Left renal pelvis (tissue), 4 donors: ENCODE data around the gene SUPT20HL1. TPM values are rescaled to one million over a fixed set of nuclear protein-coding genes. Genes with fewer than 3 reads are reported as not detected.
"Not testable (repeated sequence)": the region's sequence is repeated elsewhere in the genome, so short reads cannot be mapped to it uniquely, and the experiment has no call there.

Experiments used
- DNase-seq, 4 donors: peaks; one replicate each; pipeline ENCODE4 v3.0.0-alpha.2; 2013; ENCODE audit warnings: low read depth in 4 of 4, low spot score in 3 of 4
- polyA plus RNA-seq, 4 donors: library from polyadenylated mRNA; unstranded; fragments of 120-200 nt; gene quantifications; one replicate each; pipeline ENCODE4 v1.2.1, GENCODE V29; 2013; ENCODE audit not compliant: insufficient read length in 4 of 4

SUPT20HL1 gene
- not detected for polyA plus RNA-seq

GRCh38 chrX:24360272-24360671, at the start of gene SUPT20HL1:
Gene SUPT20HL1 (plus strand): TSS chrX:24360639. CDS start chrX:24362761, 2,122 bp downstream.
- DNase-seq, result no peak

- DNase-seq, result not testable (repeated sequence)
Observed at GRCh38 chrX:24310916-24311315, 49.5 kb upstream of the SUPT20HL1 start.

GRCh38 chrX:24311507-24312248, 48.8 kb upstream of the SUPT20HL1 start:
- not testable (repeated sequence) for DNase-seq

- not testable (repeated sequence) for DNase-seq
Observed at GRCh38 chrX:24312249-24312607, 48.2 kb upstream of the SUPT20HL1 start.

GRCh38 chrX:24314019-24314635, 46.3 kb upstream of the SUPT20HL1 start, which contains the start of gene SUPT20HL2:
Gene SUPT20HL2 (minus strand): TSS chrX:24314069. CDS start chrX:24313315, 754 bp downstream.
- no peak for DNase-seq

GRCh38 chrX:24316111-24316510, 44.3 kb upstream of the SUPT20HL1 start:
- no peak for DNase-seq

GRCh38 chrX:24317567-24317966, 42.9 kb upstream of the SUPT20HL1 start:
- no peak for DNase-seq

- no peak for DNase-seq
Observed at GRCh38 chrX:24321741-24322395, 38.6 kb upstream of the SUPT20HL1 start.

GRCh38 chrX:24325231-24325630, 35.2 kb upstream of the SUPT20HL1 start:
- DNase-seq, result no peak

GRCh38 chrX:24332878-24333277, 27.6 kb upstream of the SUPT20HL1 start:
- DNase-seq, result no peak

GRCh38 chrX:24333371-24333770, 27.1 kb upstream of the SUPT20HL1 start:
- no peak for DNase-seq

- no peak for DNase-seq
Observed at GRCh38 chrX:24334461-24334860, 26.0 kb upstream of the SUPT20HL1 start.

- DNase-seq, result no peak
Observed at GRCh38 chrX:24335871-24336270, 24.6 kb upstream of the SUPT20HL1 start.

- no peak for DNase-seq
Observed at GRCh38 chrX:24339911-24340310, 20.5 kb upstream of the SUPT20HL1 start.

GRCh38 chrX:24340501-24340900, 19.9 kb upstream of the SUPT20HL1 start:
- no peak for DNase-seq

GRCh38 chrX:24341795-24342194, 18.6 kb upstream of the SUPT20HL1 start:
- DNase-seq, result no peak

GRCh38 chrX:24343719-24344118, 16.7 kb upstream of the SUPT20HL1 start:
- DNase-seq, result no peak

GRCh38 chrX:24347881-24348280, 12.6 kb upstream of the SUPT20HL1 start:
- DNase-seq, result no peak

GRCh38 chrX:24350217-24350616, 10.2 kb upstream of the SUPT20HL1 start:
- DNase-seq, result no peak

GRCh38 chrX:24355095-24355494, 5.3 kb upstream of the SUPT20HL1 start:
- no peak for DNase-seq

GRCh38 chrX:24357106-24357505, 3.3 kb upstream of the SUPT20HL1 start:
- DNase-seq, result no peak
